BJ (cell line): ENCODE data around the gene COMMD8. TPM values are rescaled to one million over a fixed set of nuclear protein-coding genes. Genes with fewer than 3 reads are reported as not detected.

Experiments used
- CTCF ChIA-PET: fragments of 350-600 bp; formaldehyde crosslinking; extraction: SDS; loops from one replicate; lab custom pipeline; 2021; ENCODE audit warnings: antibody characterized with exemption, inconsistent platforms; lab: Yijun Ruan, JAX
- POLR2A ChIA-PET: fragments of 300-600 bp; sonication (Branson Sonifier 250); formaldehyde crosslinking; extraction: SDS; loops from one replicate; lab custom pipeline; 2021; ENCODE audit warnings: antibody characterized with exemption; lab: Charles Lee
- DNase-seq: peaks from one replicate; pipeline ENCODE4 v3.0.0-alpha.2; 2011; ENCODE audit warnings: low read depth
- H3K27me3 ChIP-seq: 2 replicates; pipeline ENCODE4 v1.6.0; 2011; ENCODE audit warnings: low read length; ENCODE audit not compliant: control insufficient read depth, insufficient read depth
- H3K36me3 ChIP-seq: 2 replicates; pipeline ENCODE4 v1.5.1; 2011; ENCODE audit warnings: low read length; ENCODE audit not compliant: control insufficient read depth, insufficient read depth
- H3K4me3 ChIP-seq: 2 replicates; pipeline ENCODE4 v1.5.1; 2011; ENCODE audit warnings: low read depth, mild to moderate bottlenecking, control low read depth, low read length
- polyA plus RNA-seq: library from polyadenylated mRNA; depleted of rRNA; stranded (reverse); fragments of >200 nt; gene quantifications from 2 replicates; pipeline ENCODE4 v1.2.3, GENCODE V29; 2011; rRNA removed
- TF ChIP-seq, protein P1 (sequence below): IDR thresholded peaks from 2 replicates; pipeline ENCODE4 v1.5.1; 2011; ENCODE audit warnings: low read depth, mild to moderate bottlenecking, control low read depth, inconsistent platforms, low read length, moderate library complexity; ENCODE audit not compliant: insufficient read depth

The COMMD8 gene
- polyA plus RNA-seq, 1 experiment: 10.4 TPM

- TF ChIP-seq, protein P1, sequence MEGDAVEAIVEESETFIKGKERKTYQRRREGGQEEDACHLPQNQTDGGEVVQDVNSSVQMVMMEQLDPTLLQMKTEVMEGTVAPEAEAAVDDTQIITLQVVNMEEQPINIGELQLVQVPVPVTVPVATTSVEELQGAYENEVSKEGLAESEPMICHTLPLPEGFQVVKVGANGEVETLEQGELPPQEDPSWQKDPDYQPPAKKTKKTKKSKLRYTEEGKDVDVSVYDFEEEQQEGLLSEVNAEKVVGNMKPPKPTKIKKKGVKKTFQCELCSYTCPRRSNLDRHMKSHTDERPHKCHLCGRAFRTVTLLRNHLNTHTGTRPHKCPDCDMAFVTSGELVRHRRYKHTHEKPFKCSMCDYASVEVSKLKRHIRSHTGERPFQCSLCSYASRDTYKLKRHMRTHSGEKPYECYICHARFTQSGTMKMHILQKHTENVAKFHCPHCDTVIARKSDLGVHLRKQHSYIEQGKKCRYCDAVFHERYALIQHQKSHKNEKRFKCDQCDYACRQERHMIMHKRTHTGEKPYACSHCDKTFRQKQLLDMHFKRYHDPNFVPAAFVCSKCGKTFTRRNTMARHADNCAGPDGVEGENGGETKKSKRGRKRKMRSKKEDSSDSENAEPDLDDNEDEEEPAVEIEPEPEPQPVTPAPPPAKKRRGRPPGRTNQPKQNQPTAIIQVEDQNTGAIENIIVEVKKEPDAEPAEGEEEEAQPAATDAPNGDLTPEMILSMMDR: no peak
- POLR2A ChIA-PET: no interaction called here
- CTCF ChIA-PET: no interaction called here
- H3K36me3 ChIP-seq: no peaks in the 10 kb centered on the region
- 0 out of 2 replicates have a peak, but pooled peaks cover 3% of the 10 kb centered on the region for H3K27me3 ChIP-seq
- DNase-seq: no peak
- no peak overlapping the region for H3K4me3 ChIP-seq
Observed at GRCh38 chr4:47410271-47410670, 53.2 kb downstream of the COMMD8 start.

- no peak overlapping the region for H3K4me3 ChIP-seq
- H3K27me3 ChIP-seq: peaks cover 3% of the 10 kb centered on the region; the same call in 1 of the 2 replicates
- TF ChIP-seq, protein P1: no peak
- H3K36me3 ChIP-seq: no peaks in the 10 kb centered on the region
- ChIA-PET POLR2A (no interaction called here), CTCF (interaction anchor here (1.1 kb wide), 1 partner anchor 157 kb away, joined by 3 read pairs; no protein-coding TSS in a partner anchor)
- no peak for DNase-seq
Observed at GRCh38 chr4:47406408-47406807, 57.1 kb downstream of the COMMD8 start.

Other genes with a start within 250 kb of the COMMD8 start
- 65.5 and 74.1 TPM in 2 replicates for gene ATP10D, start 21.6 kb upstream of the COMMD8 start, polyA plus RNA-seq